GM23248 (cell line): Measurements from ENCODE around the gene SIRT1.

Experiments used
- EZH2 ChIP-seq: fragments of 200-600 bp; sonication (generic); IDR thresholded peaks from 2 replicates; pipeline ENCODE4 v1.6.1; 2018; ENCODE audit warnings: antibody characterized with exemption, mild to moderate bottlenecking; ENCODE audit not compliant: insufficient read depth, poor library complexity, severe bottlenecking
- EZH2phosphoT487 ChIP-seq: fragments of 200-600 bp; sonication (generic); IDR thresholded peaks from 2 replicates; pipeline ENCODE4 v1.6.1; 2018; ENCODE audit warnings: antibody characterized with exemption, moderate library complexity, mild to moderate bottlenecking, low read depth; ENCODE audit not compliant: insufficient read depth

- TF ChIP-seq EZH2phosphoT487, result no peak
- TF ChIP-seq EZH2, result no peak
Observed at GRCh38 chr10:67875340-67876238, 8.9 kb upstream of the SIRT1 start.
